PC-9 (cell line): Measurements from ENCODE around the gene RARB.

ENCODE experiments used
- CTCF ChIP-seq: fragments of 200-600 bp; sonication (generic); conservative IDR thresholded peaks from 2 replicates; pipeline ENCODE4 v1.6.1; 2017; ENCODE audit warnings: mixed run types, antibody characterized with exemption, mild to moderate bottlenecking, moderate library complexity
- EZH2 ChIP-seq: fragments of 200-600 bp; sonication (generic); IDR thresholded peaks from 2 replicates; pipeline ENCODE4 v1.8.0; 2017; ENCODE audit warnings: antibody characterized with exemption, low read depth

- TF ChIP-seq CTCF (no peak), EZH2 (no peak)
Observed at GRCh38 chr3:25566358-25566920, 138.4 kb downstream of the RARB start.
